OCI-LY1 (cell line): ENCODE measurements around the gene CCDC127.

ENCODE experiments used
- CTCF ChIP-seq: fragments of 200-600 bp; sonication (generic), shearing (Covaris generic); IDR thresholded peaks from 2 replicates; pipeline ENCODE4 v1.5.1; 2017; ENCODE audit warnings: mild to moderate bottlenecking, antibody characterized with exemption, low read length, moderate library complexity, mixed read lengths
- EZH2 ChIP-seq: fragments of 200-600 bp; sonication (generic), shearing (Covaris generic); IDR thresholded peaks from 2 replicates; pipeline ENCODE4 v1.8.0; 2017; ENCODE audit warnings: borderline replicate concordance, mixed run types, mild to moderate bottlenecking, antibody characterized with exemption, low read length, moderate library complexity, mixed read lengths

GRCh38 chr5:185095-186070 is 32.6 kb downstream of the CCDC127 start:
- TF ChIP-seq CTCF (no peak), EZH2 (no peak)
